HG03521 (cell line): ENCODE data around the gene MUS81.
"Not testable (repeated sequence)": the region's sequence is repeated elsewhere in the genome, so short reads cannot be mapped to it uniquely, and the experiment has no call there.

Source experiments
- ATAC-seq: cut with Tn5 transposase; IDR thresholded peaks from one replicate; pipeline ENCODE4 v1.9.1; 2021; ENCODE audit warnings: mild to moderate bottlenecking, moderate library complexity; ENCODE audit not compliant: unreplicated experiment

MUS81 gene

DNA sequence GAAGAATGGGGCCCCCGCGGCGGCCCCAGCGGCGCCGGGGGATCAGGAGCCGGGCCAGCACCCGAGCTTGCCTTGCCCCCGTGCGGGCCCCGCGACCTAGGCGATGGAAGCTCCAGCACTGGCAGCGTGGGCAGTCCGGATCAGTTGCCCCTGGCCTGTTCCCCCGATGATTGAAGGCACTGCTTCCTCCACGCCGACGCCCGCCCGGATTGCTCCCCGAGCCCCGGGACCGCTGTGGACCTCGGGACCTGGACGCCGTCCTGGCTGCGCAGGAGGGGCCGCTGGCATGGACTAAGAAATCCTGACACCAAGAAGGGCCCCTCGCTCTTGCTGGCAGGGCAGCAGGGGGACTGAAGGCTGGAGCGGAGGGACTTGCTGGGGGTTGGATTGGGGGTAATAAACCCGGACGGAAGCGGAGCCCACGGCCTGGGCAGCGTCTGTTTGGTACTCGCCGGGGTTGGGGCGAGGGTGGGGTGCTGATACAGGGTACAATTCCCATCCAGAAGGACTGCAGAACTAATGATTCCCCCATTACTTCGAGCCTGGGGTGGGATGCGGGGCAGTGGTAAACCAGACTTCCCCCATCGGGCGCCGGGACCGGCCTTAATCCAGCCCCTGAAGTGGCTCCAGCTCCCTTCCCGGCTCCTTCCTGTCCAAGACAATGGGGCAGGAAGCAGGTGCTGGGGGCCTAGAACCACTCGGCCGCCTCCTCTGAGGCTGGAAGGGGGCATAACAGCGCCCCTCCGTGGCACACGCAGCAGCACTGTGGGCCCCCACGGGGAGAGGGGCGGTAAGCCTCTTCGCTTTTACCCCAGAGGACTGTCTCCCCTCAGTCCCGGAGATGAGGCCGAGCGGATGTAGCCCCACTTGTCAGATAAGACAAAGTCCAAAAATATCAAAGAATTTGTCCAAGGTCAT, 31.2 kb downstream of the MUS81 start:
- ATAC-seq = no peak

DNA sequence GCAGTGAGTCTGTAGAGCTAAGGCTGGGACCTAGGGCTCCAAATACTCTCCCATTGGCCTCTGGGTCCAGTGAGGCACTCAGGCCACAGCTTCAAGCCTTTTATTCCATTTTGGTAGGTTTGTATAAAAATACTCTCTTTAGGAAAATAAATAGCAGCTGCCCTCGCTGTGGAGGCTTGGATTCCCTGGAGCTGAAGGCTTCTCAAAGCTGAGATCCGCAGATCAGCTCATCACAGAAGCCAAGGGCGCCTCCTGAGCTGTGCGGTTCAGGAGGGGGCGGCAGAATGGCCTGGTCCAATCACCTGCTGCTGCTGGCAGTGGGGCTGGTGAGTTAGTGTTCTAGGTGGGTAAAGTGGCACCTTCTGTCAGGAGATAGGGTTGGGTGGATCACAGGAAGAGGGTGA, 31.9 kb downstream of the MUS81 start:
- not testable (repeated sequence) for ATAC-seq

DNA sequence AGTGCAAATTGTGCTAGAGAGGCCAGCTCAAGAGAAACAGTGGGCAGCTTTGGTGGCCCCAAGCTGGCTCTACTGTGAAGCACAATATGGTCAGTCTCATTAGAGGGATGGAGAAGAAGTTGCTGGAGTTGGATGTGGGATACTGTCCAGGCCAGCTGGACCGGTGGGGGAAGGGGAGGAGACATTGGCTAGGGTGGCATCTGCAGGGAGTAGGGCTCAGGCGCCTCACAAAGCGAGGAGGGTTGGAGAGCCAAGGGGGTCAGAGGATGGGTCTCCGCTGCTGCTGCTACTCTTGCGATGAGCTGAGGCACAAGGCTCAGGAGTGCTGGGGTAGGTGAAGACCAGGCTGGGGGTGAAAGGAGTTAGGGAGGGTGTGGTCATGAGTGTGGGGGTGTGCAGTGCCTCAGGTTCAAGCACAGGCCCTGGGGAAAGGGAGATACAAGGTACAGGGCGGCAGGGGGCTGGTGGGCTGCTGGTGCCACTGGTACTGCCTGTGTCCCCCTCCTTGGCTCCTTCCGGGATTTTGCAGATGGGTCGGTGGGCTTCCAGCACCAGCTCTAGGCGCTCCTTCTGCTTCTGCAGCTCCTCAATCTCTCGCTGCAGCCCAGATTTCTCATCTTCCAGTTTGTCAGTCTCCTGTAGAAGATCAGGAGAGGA, 32.6 kb downstream of the MUS81 start:
- ATAC-seq = no peak

DNA sequence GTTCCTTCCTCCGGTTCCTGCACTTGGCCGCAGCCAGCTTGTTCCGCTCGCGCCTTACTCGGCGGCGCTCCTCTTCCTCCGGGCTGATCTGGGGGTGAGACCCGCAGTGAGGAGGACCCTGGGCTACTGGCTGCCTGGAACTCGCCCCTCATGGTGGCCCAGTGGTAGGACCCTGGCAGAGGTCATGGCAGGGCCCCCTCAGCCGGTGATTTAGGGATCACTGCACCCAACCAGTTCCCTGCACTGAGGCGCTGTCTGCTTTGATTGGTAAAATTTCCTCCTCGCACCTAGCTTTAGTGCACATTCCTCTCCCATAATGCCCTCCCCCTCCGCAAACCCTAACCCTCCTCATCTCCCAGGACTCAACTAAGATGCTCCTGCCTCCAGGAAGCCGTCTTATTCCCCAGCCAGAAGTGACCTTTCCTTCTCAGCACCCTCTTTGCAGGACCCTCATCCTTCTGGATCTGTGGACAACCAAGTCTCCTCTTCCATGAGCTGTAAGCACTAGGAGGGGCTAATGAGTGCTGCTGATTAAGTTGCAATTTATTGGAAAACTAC, 33.9 kb downstream of the MUS81 start:
- ATAC-seq = no peak

DNA sequence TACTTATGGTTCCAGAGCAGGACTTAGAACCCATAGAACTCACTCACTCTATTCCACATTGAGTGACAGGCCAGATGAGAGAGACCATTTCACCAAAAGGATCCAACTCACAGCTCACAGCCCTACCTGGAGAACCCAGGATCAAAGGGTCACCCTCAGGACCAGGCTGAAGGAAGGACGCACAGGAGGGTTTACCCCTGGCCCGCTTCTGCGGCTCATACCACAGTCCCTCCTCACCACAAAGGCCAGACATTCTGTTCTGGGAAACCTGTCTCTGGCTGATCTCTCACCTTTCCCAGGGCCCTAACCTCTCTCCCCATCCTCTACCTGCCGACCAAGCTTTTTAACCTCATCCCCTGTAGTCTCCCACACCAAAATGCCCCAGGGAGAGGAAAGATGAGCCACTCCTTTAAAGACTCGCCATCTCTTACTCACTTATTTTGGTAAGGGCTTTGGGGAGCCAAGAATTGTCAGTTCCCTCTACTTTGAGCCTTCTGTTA, 35.3 kb downstream of the MUS81 start:
- no peak for ATAC-seq

DNA sequence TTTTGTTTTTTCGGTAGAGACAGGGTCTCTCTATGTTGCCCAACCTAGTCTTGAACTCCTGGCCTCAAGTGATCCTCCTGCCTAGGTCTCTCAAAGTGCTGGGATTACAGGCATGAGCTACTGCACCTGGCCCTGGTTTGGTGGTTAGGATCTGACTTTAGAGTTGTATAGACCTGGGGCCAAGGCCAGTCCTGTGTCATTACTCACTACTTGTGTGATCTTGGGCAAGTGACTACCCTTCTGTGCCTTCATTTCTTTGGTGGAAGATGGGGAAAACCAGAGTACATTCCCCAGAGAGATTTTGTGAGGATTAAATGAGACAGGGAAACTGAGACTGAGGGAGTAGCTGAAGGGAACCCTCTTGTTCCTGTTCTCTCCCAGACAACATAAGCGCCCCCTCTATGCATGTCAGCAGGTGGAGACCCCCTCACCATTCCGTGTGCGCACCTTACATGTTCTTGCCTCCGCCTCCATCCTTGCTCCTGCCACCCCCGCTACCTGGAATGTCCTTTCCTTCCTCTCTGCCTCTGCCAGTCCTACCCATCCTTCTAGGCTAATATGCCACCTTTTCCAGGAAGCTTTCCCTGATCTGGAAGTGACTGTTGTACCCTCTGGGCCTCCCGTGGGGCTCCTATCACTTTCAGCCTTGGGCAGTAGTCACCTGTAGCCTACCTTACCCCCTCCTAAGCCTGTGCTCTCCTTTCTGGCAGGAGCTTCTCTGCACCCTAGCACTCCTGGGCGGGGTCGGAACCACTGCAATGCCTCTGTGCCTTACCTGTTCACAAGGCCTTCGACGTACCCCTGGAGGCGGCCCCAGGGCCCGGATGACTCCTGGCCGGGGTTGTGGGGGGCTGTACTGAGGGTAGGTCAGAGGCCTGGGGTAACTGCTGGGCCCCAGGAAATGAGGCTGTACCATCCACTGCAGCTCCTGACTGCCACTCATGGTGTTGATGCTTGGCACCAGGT, 36.1 kb downstream of the MUS81 start:
- no peak for ATAC-seq

DNA sequence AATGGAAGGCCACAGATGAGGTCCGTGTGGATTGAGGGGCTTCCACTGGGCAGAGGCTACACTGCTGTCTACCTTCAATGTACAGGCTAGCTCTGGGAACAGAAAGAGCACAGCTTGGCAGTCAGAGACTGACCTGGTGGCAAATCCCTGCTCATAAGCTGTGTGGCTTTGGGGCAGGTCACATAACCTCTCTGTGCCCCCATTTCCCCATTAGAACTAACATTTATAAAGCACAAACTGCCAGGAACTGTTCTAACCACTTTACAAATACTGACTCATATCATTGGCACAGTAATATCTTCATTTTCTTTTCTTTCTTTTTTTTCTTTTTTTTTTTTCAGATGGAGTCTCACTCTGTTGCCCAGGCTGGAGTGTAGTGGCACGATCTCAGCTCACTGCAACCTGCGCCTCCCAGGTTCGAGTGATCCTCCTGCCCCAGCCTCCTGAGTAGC, 36.8 kb downstream of the MUS81 start:
- no peak for ATAC-seq

DNA sequence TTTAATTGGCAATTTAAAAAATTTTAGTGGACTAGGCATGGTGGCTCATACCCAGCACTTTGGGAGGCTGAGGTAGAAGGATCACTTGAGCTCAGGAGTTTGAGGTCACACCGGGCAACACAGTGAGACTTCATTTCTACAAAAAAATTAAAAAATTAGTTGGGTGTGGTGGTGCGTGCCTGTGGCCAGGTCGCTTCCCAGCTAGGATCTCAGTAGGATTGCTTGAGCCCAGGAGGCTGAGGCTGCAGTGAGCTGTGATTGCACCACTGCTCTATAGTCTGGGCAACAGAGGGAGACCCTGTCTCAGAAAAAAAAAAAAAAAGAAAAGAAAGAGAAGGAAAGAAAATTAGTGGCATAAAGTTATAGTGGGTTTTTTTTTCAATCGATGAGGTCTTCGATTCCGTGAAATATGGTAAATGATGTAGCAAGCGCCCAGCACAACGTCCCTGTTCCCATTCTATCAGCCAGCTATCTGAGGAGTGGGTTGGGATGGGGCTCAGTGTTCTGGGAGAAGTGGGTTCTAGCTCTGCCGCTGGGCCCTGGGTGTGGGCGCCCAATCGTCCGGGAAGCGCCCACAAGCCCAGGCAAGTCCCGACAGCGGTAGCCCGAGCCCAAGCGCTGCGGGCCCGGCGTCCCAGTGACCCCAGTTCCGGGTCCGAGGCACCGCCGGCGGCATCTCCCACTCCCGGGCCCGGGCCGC, 38.6 kb downstream of the MUS81 start:
- ATAC-seq = no peak

DNA sequence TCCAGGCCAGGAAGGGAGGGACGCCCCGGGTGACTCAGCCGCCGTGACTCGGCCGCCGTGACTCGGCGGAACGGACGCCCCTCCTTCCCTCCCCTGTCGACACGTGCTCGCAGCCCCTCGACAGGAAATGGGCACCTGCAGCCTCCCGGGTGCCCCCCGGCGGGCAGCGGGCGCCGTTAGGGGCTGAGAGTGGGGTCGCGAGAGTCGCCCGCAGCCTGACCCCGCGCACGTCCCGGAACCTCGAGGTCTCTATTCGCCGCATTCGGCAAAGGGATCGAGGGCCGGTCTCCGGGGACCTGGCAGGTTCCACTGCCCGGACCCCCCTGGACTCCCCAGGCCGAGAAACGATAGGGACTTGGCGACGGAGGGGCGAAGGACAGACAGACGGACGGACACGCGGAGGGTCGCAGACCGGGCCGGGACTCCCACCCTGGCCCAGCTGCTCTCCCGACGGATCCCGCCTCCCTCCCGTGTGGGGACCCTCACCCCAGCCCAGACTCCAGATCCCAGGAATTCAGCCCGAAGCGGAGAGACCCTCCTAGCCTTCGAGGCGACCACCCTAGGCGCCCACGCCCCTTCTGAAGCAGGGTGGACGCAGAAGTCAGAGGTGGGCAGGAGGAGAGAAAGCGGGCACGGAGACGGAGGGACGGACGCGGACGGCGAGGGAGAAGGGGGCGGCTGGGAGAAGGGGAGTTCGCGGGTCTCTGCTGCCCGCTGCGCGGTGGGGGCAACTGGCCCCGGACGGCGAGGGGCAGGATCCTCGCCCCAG, 39.3 kb downstream of the MUS81 start:
- ATAC-seq = no peak

DNA sequence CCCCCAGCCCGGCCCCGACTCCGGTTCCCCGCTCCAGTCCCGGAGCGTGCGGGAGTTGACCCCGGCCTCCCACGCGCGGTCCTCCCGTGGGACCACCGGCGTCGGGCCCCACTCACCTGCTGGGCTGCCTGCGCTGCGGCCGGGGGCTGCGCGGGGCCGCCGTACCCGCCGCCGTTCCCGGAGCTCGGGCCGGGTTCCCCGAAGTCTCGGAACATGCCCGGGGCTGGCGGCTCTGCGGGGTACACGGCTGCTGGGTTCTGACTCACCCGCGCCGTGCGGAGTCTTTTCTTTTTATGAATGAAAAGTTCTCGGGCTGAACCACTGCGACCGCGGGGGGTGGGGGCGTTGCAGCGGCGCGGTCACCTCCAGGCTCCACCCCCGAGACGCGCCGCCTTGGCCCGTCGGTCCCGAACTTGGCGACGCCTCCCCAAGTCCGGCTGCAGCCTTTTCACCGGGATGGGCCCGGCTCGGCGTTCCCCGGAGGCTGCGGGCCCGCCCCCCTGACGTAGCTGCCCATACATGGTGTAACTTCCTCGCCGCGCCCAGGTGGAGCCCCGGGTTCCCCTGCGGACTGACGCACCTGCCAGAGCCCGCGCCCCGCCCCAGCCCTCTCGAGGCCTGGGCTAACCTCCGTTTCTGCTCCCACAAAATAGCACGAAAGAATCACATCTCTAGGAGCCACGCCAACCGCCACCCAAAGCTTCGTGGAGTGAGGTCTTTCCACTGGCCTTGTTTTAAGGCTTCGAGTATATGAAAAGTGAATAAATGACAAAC, 40.1 kb downstream of the MUS81 start, which contains the start of gene FOSL1:
Gene FOSL1, minus strand, starts transcription at position 264 of the 774 bp plus-strand sequence. Its CDS starts 49 bp downstream, at position 215.
- ATAC-seq = peak; percentile 73

DNA sequence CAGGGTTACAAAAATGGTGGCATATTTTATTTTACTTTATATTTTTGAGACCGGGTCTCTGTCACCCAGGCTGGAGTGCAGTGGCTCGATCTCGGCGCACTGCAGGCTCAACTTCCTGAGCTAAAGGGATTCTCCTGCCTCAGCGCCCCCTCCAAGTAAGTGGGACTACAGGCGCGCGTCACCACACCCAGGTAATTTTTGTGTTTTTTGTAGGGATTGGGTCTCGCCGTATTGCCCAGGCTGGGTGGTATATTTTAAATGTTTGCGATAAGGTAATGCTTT, 40.6 kb downstream of the MUS81 start:
- ATAC-seq = no peak

DNA sequence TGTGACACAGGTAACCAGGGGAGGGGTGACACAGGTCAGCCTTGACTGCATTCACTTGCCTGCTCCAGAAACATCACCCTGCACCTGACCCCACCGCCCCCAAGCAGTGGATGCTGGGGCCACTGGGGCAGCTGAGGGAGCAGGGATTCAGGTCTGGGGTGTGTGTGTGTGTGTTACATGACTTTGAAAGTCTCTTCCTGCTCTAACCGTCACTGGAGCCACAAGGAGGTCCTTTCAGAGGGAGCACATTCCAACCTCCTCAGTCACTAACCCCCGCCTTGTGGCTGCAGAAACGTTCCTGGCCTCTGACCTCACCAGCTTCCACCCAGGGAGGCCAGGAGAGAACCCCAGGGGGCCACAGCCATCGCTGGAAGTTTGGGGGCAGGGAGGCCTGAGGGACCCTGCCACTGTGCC, 42.8 kb downstream of the MUS81 start:
- no peak for ATAC-seq

DNA sequence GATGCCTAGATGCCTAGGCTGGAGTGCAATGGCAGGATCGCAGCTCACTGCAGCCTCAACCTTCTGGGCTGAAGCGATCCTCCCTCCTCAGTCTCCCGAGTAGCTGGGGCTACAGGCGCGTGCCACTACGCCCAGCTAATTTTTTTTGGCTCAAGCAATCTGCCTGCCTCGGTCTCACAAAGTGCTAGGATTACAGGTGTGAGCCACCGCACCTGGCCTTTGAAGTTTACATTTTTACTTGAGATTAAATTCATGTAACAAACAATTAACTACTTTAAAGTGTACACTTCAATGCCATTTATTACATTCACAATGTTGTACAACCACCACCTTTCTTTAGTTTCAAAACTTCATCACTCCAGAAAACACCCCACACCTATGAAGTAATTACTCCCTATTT, 43.5 kb downstream of the MUS81 start:
- no peak for ATAC-seq

DNA sequence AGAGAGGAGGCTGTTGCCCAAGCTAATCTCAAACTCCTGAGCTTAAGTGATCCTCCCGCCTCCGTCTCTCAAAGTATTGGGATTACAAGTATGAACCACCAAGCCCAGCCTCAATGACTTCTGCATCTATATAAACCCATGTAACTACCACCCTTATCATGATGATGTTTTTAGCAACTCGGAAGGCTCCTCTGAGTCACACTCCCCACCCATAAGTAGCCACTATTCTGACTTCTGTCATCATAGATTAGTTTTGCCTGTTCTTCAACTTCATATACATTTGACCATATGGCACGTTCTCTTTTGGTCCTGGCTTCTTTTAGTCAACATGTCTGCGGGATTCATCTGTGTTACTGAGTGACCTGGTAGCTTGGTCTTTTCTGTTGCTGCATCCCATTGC, 46.4 kb downstream of the MUS81 start:
- ATAC-seq = no peak

DNA sequence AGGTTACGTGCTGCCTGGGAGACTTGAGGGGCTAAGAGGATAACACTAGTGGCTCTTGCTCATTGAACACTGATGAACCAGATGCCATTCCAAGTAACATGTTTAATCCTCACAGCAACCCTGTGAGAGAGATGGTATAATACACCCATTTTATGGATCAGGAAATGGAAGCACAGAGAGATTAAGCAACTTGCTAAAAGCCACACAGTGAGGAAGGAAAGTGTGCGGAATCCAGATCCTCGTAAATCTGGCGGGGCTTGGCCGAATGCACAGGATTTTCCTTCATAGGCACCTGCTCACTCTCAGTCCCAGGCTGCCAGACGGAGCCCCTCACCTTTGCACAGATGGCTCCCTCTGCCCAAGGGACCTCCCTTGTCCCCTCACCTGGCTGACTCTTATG, 47.6 kb downstream of the MUS81 start:
- ATAC-seq = no peak

DNA sequence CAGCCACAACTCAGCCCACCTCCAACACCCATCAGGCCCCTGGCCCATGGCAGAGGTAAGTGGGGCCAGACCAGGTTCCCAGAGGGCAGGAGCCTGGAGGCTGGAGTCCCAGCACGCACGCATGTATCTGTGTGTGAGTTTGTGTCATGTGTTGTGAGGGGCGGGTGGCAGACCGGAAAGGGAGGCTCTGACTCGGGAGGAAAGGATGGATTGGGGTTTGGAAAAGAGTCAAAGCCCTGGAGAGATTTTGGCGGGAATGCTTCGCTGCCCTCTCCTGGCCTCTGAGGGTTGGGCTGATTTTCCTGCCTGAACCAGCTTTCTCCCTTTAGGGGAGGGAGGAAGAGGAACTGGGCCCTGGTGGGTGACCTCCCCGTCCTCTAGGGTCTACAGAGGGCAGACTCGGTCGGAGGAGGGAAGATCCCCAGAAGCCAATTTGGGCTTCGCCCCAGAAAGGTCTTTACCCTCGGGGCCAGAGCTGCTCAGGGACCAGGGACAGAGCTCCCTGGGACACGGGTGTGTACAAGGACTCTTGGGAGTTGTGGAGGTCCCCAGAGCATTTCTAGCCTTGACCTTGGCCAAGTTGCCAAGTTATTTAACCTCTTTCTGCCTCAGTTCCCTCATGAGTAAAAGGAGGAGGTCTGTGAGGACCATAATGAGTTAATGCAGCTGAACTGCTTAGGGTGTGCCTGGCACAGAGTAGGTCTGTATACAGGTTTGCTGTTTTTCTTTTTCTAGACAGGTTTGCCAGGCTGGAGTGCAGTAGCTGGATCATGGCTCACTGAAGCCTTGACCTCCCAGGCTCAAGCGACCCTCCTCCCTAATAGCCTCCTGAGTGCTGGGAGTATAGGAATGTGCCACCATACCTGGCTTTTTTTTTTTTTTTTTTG, 51.7 kb downstream of the MUS81 start:
- ATAC-seq = no peak

DNA sequence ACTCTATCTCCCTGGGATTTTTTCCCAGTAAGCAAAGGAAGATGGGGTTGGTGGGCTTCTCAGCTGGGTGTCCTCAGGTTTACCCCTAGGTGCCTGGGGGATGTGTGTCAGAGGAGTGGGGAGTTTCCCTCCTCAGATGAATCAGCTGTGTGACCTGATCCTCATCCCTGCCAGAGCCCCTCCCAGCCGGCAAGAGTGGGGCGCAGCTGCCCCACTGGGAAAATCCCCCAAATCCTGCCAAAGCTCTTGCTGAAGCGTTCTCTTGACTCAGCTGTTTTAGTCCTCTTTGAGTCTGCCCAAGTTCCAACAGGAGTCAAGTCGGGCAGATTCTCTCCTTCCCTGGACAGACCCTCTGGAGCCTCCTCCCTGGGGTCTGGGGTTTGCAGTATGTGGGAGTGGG, 52.6 kb downstream of the MUS81 start:
- no peak for ATAC-seq
